Measurements from ENCODE around the gene ANGPT4.
A peak's percentile ranks its signal among the peaks of the same experiment; 100 is the strongest.

ANGPT4 gene

GRCh38 chr20:836190-836589, 79.9 kb downstream of the ANGPT4 start:
- TF ChIP-seq CTCF (IDR thresholded peaks at IDR 0.05; ENCODE audit: low read depth, low read length), result no peak
- no peak for DNase-seq (ENCODE audit: extremely low read depth, low read depth)

- TF ChIP-seq CTCF (IDR thresholded peaks at IDR 0.05; ENCODE audit: low read depth, low read length), result no peak
- no peak for DNase-seq (ENCODE audit: extremely low read depth, low read depth)
Observed at GRCh38 chr20:835608-836045, 80.5 kb downstream of the ANGPT4 start.

- no peak for TF ChIP-seq CTCF (IDR thresholded peaks at IDR 0.05; ENCODE audit: low read depth, low read length)
- no peak for DNase-seq (ENCODE audit: extremely low read depth, low read depth)
Observed at GRCh38 chr20:834151-834746, 81.9 kb downstream of the ANGPT4 start.

- DNase-seq (ENCODE audit: extremely low read depth, low read depth), result peak; percentile 75
- no peak for TF ChIP-seq CTCF (IDR thresholded peaks at IDR 0.05; ENCODE audit: low read depth, low read length)
Observed at GRCh38 chr20:833450-834150, 82.5 kb downstream of the ANGPT4 start, which contains the start of gene FAM110A. Gene FAM110A, plus strand, starts transcription at chr20:833715. Its CDS starts 11,090 bp downstream, at chr20:844805.

- no peak for TF ChIP-seq CTCF (IDR thresholded peaks at IDR 0.05; ENCODE audit: low read depth, low read length)
Observed at GRCh38 chr20:833121-833449, 83.0 kb downstream of the ANGPT4 start.

GRCh38 chr20:831956-832355, 84.2 kb downstream of the ANGPT4 start:
- no peak for DNase-seq (ENCODE audit: extremely low read depth, low read depth)
- TF ChIP-seq CTCF (IDR thresholded peaks at IDR 0.05; ENCODE audit: low read depth, low read length), result no peak

More at GRCh38 chr20:833121-833449, 83.0 kb downstream of the ANGPT4 start:
- no peak for DNase-seq (ENCODE audit: extremely low read depth, low read depth)

GRCh38 chr20:831251-831650, 84.9 kb downstream of the ANGPT4 start:
- TF ChIP-seq CTCF (IDR thresholded peaks at IDR 0.05; ENCODE audit: low read depth, low read length), result no peak
- no peak for DNase-seq (ENCODE audit: extremely low read depth, low read depth)
